HG03354 (cell line): ENCODE results near the gene MBL2.

Experiments used
- ATAC-seq: cut with Tn5 transposase; IDR thresholded peaks from one replicate; pipeline ENCODE4 v1.9.1; 2021; ENCODE audit warnings: mild to moderate bottlenecking; ENCODE audit not compliant: unreplicated experiment, poor library complexity, severe bottlenecking

Gene MBL2

GRCh38 chr10:52772623-52773022, at the start of gene MBL2:
Gene MBL2, minus strand, starts transcription at chr10:52772784. Its CDS starts 1,149 bp downstream, at chr10:52771635.
- no peak for ATAC-seq

DNA sequence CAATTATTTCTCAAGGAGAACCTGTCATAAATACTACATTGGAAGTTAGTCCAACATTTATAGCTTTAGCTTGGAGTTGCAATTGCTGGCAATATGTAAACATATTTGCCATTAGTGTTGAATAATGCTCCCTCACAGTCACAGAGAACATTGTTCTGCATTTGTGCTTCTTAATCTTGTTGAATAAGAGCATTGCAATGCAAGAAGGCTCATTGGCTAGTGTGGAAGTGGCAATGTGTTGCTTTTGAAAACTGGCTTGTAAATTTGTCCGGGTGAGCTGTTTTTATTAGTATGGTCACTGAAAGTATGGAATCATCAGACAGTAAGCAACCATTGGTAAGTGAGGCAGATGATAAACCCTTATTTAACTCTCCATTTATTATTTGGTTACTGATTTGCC, 47.7 kb upstream of the MBL2 start:
- no peak for ATAC-seq

- peak; percentile 96 for ATAC-seq
These were observed 45.4 kb upstream of the MBL2 start for GRCh38 chr10:52818019-52818418.

DNA sequence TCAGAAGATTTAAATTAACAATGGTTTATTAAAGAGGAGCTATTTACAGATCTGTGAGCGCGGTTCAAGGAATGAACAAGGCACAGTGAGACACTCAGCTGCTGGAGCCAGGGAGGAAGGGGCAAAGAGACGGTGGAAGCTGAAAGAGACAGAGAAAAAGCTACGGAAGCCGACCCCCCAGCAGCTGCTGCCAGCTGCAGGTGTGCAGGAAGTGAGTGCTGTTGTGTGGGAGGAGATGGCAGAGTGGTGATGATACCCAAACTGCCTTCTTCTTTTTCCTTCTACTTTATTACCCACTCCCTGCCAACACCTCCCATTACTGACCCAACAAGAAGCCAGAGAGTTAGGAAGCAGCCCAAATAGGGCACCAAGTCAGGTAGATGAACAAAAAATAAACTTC, 41.9 kb upstream of the MBL2 start:
- ATAC-seq: peak; percentile 58

- no peak for ATAC-seq
These were observed 39.2 kb upstream of the MBL2 start for GRCh38 chr10:52811776-52812175.

GRCh38 chr10:52810761-52811160, 38.2 kb upstream of the MBL2 start:
- ATAC-seq: no peak

DNA sequence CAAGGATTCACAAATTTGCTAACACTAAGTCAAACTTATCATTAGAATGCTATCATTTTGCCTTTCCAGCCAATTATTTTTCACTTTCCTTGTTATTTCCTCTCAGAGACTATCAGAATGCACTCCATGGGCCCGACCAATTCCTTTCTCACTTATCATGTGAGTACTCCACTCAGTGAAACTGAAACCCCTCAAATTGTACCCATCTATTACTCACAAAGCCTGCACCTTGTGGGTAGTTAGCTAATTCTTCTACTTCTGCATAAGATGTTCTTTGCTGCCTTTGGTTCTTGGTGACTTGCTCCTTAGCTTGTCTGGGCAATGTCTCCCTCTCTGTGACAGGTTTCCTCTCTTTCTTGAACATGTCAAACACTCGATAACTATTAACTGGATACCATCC, 35.2 kb upstream of the MBL2 start:
- peak; percentile 65 for ATAC-seq

DNA sequence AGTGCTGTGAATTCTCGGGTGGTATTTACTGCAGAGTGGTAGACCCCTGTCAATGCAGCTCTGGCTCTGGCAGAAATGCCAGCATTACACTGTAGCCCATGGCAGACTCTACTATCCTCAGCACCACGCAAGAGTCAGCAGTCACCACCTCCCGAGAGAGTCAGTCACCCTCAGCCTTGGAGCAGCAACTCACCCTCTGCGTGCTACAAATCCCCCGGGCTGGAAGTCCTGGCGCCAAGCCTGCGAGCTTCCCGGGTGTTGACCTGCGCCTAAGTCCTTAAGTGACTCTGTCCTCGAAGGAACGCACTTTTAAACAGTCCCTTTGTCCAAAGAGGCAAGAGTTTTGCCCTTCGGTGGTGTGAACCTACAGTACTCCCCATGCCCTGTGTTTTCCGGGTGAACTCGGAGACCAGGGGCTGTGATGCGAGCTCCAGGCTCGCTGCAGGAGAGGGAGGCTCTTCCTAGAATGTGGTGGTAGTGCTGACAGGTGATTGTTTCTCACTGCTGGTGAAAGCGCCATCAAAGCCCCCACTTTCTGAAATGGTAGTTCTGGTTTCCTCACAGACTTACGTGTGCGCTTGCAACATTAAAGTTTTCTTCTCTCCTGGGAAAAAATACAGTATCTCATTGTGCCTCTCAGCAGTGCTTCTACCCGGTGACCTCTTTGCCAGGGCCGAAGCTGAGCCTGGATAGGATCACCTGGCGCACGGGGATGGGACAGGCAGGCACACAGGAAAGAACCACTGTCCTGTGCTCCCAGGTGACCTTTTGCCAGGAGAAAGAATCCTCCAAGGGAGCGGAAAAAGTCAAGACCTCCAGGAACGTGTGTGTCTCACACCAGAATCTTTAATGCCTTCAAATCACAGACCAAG, 33.1 kb upstream of the MBL2 start:
- no peak for ATAC-seq

DNA sequence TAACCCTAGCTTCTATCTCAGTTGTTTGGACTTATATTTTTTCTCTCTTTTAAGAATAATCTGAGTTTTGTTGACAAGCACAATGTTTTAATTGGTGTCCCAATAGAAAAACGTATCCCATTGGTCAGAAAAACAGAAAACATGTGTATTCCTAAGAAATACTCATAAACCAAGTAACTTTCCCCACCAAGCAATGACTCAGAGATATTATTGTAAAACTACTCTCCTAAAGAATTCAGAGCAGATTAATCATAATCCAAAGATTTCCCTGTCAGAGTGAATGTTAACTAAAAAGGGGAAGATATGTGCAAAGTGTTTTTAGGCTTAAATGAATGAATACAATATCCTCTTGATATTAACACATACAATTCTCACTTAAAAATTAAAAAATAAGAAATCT, 29.4 kb upstream of the MBL2 start:
- ATAC-seq: no peak

DNA sequence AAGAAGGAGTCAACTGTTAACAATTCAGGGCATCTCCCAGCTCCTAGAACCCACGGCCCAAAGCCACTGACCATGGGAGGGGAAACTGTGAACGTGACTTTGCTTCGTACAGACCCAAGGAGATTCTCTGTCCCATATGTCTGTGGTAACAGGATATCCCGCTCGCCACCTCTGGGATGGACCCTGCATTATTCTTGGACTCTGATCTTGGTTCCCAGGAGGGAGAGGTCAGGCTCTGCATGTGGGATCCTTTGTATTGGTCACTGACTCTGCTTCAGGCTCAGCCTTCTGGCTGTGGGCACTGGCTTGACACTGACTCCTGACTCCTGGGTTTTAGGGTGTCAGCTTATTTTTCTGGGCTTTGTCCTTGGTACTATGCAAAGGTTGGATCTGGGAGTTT, 13.5 kb upstream of the MBL2 start:
- ATAC-seq: no peak

GRCh38 chr10:52785418-52785817, 12.8 kb upstream of the MBL2 start:
- no peak for ATAC-seq

DNA sequence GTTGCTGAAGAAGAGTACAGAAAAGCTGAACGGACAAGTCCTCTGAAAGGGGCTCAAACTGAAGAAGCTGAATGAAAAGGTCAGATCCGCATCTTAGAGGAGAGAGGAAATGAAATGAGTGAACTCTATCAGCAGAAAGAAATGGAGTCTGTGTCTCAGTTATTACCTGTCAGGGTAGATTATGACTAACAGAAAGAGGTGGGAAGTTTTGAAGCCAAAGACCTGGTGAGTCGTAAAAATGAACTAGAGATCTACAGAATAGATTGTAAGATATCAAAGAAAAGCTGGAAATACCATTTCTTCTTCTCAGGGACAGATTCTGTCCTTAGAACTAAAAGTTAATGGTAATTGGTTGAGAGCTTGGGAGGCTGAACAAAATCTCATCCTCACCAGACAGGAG, 11.1 kb upstream of the MBL2 start:
- ATAC-seq: no peak

GRCh38 chr10:52782554-52782953, 10.0 kb upstream of the MBL2 start:
- ATAC-seq: no peak

GRCh38 chr10:52780391-52781155, 8.0 kb upstream of the MBL2 start:
- peak; percentile 21 for ATAC-seq

DNA sequence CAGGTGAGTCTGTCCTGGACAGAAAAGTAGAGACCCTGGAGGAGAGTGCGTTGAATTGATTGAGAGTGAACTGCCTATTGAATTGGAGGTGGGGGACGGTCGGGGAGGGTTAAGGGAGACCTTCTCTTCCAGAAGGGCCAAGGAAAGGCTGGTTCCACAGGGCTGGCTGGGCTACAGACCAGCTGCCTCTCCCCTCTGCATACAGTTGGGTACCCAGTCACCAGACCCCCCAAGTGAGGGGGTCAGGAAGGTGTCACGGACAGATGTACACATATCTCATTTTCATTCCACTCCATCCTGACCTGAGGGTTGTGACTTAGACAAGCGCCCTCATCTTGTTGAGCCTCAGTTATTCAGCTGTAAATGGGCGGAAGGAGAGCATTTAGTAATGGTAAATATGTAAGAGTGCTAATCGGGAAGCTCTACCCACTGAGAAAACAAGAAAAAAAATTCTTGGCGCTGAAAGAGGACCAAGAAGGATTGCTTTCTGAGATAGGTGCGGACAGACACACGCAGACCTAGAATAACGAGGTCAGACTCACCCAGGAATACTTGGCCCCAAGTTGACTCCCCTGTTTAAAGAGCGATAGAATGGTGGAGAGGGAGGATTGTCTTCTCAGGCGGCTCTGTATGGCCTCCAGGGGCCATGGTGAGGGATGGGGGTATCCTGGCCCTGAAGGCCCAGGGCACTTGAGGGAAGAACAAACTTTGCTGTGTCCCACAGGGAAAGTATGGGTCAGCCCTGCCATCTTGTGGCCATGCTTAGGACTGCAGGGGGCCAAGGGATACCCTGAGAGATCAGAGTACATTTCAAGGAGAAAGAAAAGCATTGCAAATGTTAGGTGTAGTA, 7.2 kb upstream of the MBL2 start:
- peak; percentile 96 for ATAC-seq

GRCh38 chr10:52778511-52779392, 6.2 kb upstream of the MBL2 start:
- no peak for ATAC-seq

DNA sequence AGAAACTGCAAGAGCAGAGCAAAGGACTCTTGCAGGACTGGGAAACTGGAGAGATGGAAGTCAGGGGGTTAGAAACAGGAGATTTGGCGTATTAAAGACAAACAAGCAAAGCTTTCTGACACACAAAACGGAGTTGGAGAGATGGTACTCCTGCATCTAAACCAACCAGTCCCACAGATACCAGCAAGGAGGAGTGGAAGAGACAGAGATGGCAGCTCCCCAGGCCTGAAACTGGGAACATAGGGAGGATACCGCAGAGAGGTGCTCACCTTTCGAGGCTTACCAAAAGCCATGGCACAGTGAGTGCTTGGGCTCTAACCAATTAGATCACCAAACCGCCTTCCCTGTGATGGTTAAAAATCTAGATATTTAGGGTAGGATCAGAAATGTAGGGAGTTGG, 4.8 kb upstream of the MBL2 start:
- no peak for ATAC-seq

- no peak for ATAC-seq
These were observed 3.9 kb upstream of the MBL2 start for GRCh38 chr10:52776471-52776903.

DNA sequence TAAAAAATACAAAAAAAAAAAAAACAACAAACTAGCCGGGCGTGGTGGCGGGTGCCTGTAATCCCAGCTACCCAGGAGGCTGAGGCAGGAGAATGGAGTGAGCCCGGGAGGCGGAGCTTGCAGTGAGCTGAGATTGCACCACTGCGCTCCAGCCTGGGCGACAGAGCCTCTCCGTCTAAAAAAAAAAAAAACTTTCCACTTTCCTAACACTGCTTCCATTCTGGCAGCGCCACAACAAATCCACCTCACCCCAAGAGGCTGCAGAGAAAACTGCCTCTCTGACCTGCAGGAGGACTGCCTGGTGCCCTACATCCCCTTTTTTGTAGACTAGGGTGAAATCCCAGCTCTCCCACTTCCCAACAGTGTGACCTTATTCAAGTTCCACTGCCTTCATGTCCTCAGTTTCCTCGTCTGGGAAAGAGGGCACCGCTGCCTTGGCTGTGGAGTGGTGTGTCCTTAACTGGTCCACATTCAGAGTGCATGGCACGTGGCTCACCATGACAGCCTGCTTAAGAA, 2.6 kb upstream of the MBL2 start:
- ATAC-seq: no peak
